Right atrium auricular region (tissue), 2 donors: Measurements from ENCODE around the gene TBCD. TPM values are rescaled to one million over a fixed set of nuclear protein-coding genes. Genes with fewer than 3 reads are reported as not detected.

Source experiments
- DNase-seq: peaks from one replicate; pipeline ENCODE4 v3.0.0-alpha.2; 2019; ENCODE audit warnings: low spot score
- H3K27ac ChIP-seq, 2 donors: fragments of 200-600 bp; sonication (generic); 1 replicate in 1 of 2; 2 replicates in 1 of 2; pipeline ENCODE4 v1.5.1; 2016 to 2019
- H3K27me3 ChIP-seq, 2 donors: fragments of 200-600 bp; sonication (generic); one replicate each; pipeline versions ENCODE4 v1.5.1 to v1.6.0; 2017 to 2019
- H3K36me3 ChIP-seq: fragments of 200-600 bp; sonication (generic); one replicate; pipeline ENCODE4 v1.5.1; 2016
- H3K4me1 ChIP-seq, 2 donors: fragments of 200-600 bp; sonication (generic); one replicate each; pipeline versions ENCODE4 v1.5.1 to v1.6.0; 2017 to 2019
- H3K4me3 ChIP-seq, 2 donors: fragments of 200-600 bp; sonication (generic); 1 replicate in 1 of 2; 2 replicates in 1 of 2; pipeline ENCODE4 v1.5.1; 2017 to 2019; ENCODE audit warnings: mild to moderate bottlenecking in 1 of 2, moderate library complexity in 1 of 2
- H3K9me3 ChIP-seq, 2 donors: fragments of 200-600 bp; sonication (generic); one replicate each; pipeline ENCODE4 v1.5.1; 2019
- CTCF ChIP-seq, 2 donors: fragments of 200-600 bp; sonication (generic); IDR thresholded peaks; one replicate each; pipeline ENCODE4 v1.5.1; 2019; ENCODE audit warnings: antibody characterized with exemption in 2 of 2
- total RNA-seq, 2 donors: library from RNA; depleted of rRNA; stranded (reverse); fragments of >200 nt; gene quantifications; one replicate each; pipeline ENCODE4 v1.1.0, GENCODE V29; 2016

Gene TBCD
- total RNA-seq, 2 donors from 2014 or later = 19.4 to 29.6 TPM

GRCh38 chr17:82977606-82978005, 225.7 kb downstream of the TBCD start:
- DNase-seq = no peak
- H3K4me1 ChIP-seq = no peaks in the 10 kb centered on the region
- no peak overlapping the region for H3K27ac ChIP-seq
- H3K9me3 ChIP-seq = no peaks in the 10 kb centered on the region
- no peaks in the 10 kb centered on the region for H3K36me3 ChIP-seq
- H3K4me3 ChIP-seq = no peak overlapping the region
- no peaks in the 10 kb centered on the region for H3K27me3 ChIP-seq
- no peak for TF ChIP-seq CTCF (IDR thresholded peaks at IDR 0.05)

GRCh38 chr17:82978765-82979349, 227.0 kb downstream of the TBCD start:
- DNase-seq = no peak
- no peaks in the 10 kb centered on the region for H3K4me1 ChIP-seq
- no peaks in the 10 kb centered on the region for H3K9me3 ChIP-seq
- H3K27ac ChIP-seq = no peak overlapping the region
- H3K36me3 ChIP-seq = no peaks in the 10 kb centered on the region
- no peak for TF ChIP-seq CTCF (IDR thresholded peaks at IDR 0.05)
- H3K4me3 ChIP-seq = no peak overlapping the region
- H3K27me3 ChIP-seq = no peaks in the 10 kb centered on the region

- Histone ChIP-seq H3K27ac (no peak overlapping the region), H3K9me3 (no peaks in the 10 kb centered on the region), H3K36me3 (no peaks in the 10 kb centered on the region), H3K4me1 (no peaks in the 10 kb centered on the region), H3K4me3 (no peak overlapping the region), H3K27me3 (no peaks in the 10 kb centered on the region)
- TF ChIP-seq CTCF (IDR thresholded peaks at IDR 0.05) = no peak
- DNase-seq = no peak
These were observed 227.9 kb downstream of the TBCD start for GRCh38 chr17:82979718-82980117.

GRCh38 chr17:82980632-82981031, 228.8 kb downstream of the TBCD start:
- no peak for TF ChIP-seq CTCF (IDR thresholded peaks at IDR 0.05)
- H3K36me3 ChIP-seq = no peaks in the 10 kb centered on the region
- no peak overlapping the region for H3K4me3 ChIP-seq
- H3K27me3 ChIP-seq = no peaks in the 10 kb centered on the region
- DNase-seq = no peak
- no peak overlapping the region for H3K27ac ChIP-seq
- H3K9me3 ChIP-seq = no peaks in the 10 kb centered on the region
- H3K4me1 ChIP-seq = no peaks in the 10 kb centered on the region

GRCh38 chr17:82981141-82981730, 229.4 kb downstream of the TBCD start:
- Histone ChIP-seq H3K27me3 (no peaks in the 10 kb centered on the region), H3K4me1 (no peaks in the 10 kb centered on the region), H3K4me3 (no peak overlapping the region), H3K36me3 (no peaks in the 10 kb centered on the region), H3K9me3 (no peaks in the 10 kb centered on the region), H3K27ac (no peak overlapping the region)
- no peak for TF ChIP-seq CTCF (IDR thresholded peaks at IDR 0.05)
- no peak for DNase-seq
